CD4-positive, alpha-beta T cell treated with Interleukin-17A for 4 hours (primary cell): ENCODE data around the gene PTPRJ.

ENCODE experiments used
- DNase-seq: peaks from one replicate; pipeline ENCODE4 v3.0.0-alpha.2; 2020; ENCODE audit warnings: mixed read lengths

Gene PTPRJ

GRCh38 chr11:48168815-48169214 is 188.5 kb downstream of the PTPRJ start:
- DNase-seq: no peak

DNA sequence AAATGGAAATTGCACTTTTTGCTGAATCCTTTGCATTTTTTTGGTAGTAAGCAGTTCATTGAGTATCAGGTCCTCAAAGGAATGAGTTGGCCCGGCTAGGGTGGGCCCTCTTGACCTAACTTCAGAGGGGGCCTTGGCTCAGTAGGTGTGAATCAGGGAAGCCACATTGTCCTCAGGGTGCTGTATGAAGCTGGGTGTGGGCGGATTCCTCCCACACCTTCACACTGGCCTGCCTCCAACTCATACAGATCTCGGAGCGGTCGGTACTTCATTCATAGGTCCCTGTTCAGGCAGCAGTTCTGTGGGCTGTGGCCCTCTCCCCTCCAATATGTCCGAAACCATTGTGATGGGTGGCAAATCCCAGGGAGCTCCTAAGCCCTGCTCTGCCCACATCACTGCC is 188.9 kb downstream of the PTPRJ start:
- no peak for DNase-seq

- no peak for DNase-seq
Observed at GRCh38 chr11:48169717-48170116, 189.4 kb downstream of the PTPRJ start.

GRCh38 chr11:48170241-48171233 is 190.2 kb downstream of the PTPRJ start:
- DNase-seq: peak; percentile 13

GRCh38 chr11:48172818-48173609 is 192.7 kb downstream of the PTPRJ start:
- peak; percentile 72 for DNase-seq

DNA sequence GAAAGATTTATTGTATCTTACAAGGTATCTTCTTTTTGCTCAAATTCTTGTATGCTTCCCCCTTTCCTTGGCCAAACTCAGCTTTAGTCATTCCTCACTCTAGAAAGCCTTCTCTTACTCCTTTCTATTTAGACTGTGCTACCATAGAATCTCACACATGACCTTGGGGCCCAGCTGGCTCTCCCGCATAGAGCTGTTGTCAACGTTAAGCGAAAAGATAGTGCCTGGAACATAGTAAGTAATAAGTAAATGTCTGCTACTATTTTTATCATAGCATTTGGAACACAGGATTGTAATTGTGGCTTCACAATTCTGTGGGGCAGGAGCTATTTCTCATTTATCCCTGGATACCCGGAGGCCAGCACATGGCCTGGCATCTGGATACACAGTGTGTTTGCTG is 197.3 kb downstream of the PTPRJ start:
- DNase-seq: no peak

DNA sequence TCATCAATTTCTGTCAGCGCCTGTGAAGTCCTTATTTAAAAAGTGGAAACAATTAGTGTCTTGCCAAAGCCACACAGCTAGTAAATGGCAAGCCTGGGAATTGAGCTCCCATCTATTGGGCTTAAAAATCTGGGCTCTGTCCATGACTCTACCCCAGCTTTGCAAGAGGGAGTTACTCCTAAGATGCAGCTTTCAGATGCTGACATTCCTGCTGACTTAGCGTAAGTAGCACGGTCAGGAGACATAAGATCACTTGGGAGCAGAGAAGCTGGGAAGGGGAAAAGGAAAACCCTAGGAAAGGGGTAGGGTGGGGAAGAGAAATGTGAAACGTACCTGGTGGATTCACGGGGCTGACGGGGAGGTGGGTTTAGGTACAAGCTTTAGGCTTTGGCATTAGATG is 200.3 kb downstream of the PTPRJ start:
- no peak for DNase-seq

GRCh38 chr11:48182860-48183526 is 202.6 kb downstream of the PTPRJ start:
- no peak for DNase-seq

- no peak for DNase-seq
Observed at GRCh38 chr11:48184452-48184851, 204.1 kb downstream of the PTPRJ start.

- peak; percentile 54 for DNase-seq
Observed at GRCh38 chr11:48190906-48191654, 210.7 kb downstream of the PTPRJ start.

GRCh38 chr11:48193876-48194275 is 213.5 kb downstream of the PTPRJ start:
- DNase-seq: no peak

DNA sequence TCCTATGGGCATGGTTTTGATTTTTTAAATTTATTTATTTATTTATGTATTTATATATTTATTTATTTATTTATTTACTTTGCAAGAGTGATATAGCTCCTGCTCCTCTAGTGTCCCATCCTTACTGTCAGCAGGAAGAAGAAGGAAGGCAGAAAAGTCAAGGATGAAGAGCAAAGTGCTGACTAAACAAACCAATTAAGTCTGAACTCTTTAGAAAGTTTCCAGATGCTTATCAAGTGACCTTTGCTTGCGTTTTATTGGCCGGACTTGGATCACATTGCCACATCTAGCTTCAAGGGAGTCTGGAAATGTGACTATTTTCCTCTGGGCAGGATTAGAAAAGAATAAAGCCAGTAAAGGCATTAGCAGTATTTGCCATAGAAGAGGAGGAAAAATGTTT is 227.5 kb downstream of the PTPRJ start:
- no peak for DNase-seq

DNA sequence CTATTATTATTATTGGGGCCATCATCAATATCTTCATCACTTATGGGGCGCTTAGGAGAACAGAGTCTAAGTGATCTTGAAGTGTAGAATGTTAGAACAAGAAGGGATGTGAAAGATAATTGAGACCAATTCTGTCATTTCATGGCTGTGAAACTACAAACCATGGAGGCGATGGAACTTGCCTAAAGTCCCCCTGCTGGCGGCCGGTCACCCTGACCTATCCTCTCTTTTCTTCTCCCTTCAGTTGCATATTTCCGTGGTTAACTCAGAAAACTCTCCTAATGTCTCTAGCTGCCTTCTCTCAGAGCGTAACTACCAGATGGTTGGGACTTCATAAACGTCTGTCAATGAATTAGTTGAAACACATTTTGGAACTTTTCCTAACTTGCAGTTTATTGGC is 229.7 kb downstream of the PTPRJ start:
- peak; percentile 7 for DNase-seq

GRCh38 chr11:48216510-48216909 is 236.2 kb downstream of the PTPRJ start, which contains the start of gene OR4B1:
TSS of gene OR4B1 (plus strand) at chr11:48216810. CDS start at chr11:48216810, 0 bp downstream.
- no peak for DNase-seq
